Measurements from ENCODE around the gene MEOX2. TPM values are rescaled to one million over a fixed set of nuclear protein-coding genes. Genes with fewer than 3 reads are reported as not detected.

MEOX2 gene
- total and polyA plus RNA-seq, 2 of the 13 experiments (the other 11 are each of a cell fraction or from before 2014, with no cell fraction given): not detected

DNA sequence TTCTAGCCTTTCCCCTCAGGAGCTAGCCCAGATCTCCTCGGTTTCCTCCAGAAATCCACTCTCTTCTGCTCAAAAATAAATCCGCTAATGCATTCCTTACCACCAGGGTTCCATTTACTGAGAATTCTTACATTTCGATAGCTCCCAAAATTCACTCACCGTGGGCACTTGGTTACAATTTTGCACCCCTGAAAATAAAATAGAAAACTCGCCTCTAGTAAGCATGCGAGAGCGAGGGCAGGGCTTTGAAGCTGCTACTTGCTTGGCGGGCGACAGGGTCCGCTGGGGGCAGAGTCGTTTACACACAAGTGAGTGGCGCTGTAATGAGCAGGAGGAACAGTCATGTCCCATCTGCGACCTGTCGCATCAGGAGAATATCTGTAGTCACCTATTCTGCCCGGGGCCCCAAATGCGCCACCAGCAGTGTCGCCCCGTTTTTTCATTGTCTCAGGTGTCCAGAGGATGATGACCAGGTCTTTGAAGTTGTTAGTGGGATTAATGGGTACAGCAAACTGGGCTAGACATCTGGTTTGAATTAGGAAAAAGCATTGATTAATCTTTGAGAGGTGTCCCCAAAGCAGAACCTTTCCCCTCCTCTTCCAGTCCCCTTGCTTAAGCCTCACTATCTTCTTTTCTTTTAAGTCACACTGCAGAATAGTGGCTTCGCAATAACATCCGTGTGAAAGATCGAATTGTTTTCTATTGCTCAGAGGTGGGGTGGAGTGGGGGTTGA, 1.2 kb upstream of the MEOX2 start:
- Histone ChIP-seq H3K36me3 (replicated peaks in 1 of 2; ENCODE audit: control insufficient read depth in 1 of 2, insufficient read depth in 2 of 2, low read length in 2 of 2) (no peaks in the 10 kb centered on the region), H3K9ac (ENCODE audit: insufficient read depth, low read depth, low read length) (no peak overlapping the region), H3K79me2 (ENCODE audit: insufficient read depth, low read length) (no peaks in the 10 kb centered on the region), H3K4me3 (replicated peaks in 1 of 3; ENCODE audit: insufficient read depth in 1 of 3, low read depth in 2 of 3, low read length in 3 of 3) (no peak overlapping the region), H3K27me3 (ENCODE audit: control insufficient read depth in 1 of 2, insufficient read depth in 2 of 2, low read length in 2 of 2) (peaks cover 0 to 20% of the 10 kb centered on the region in 2 experiments; a peak in 2 of 5 replicates), H2AFZ (ENCODE audit: low read length) (no peak overlapping the region), H3K4me2 (ENCODE audit: low read depth, low read length) (no peak overlapping the region), H3K9me3 (ENCODE audit: low read length) (no peaks in the 10 kb centered on the region), H4K20me1 (ENCODE audit: insufficient read depth, low read length) (no peaks in the 10 kb centered on the region), H3K4me1 (ENCODE audit: insufficient read depth, low read length) (no peaks in the 10 kb centered on the region), H3K27ac (ENCODE audit: extremely low read length, insufficient read depth, low read length) (no peak overlapping the region)
- BruUV-seq (replicated peaks): no TSS peak
- POLR2A ChIA-PET: no interaction called here
- TF ChIP-seq ZNF773 (CRISPR knock-in tag; IDR thresholded peaks at IDR 0.05; ENCODE audit: borderline replicate concordance): no peak
- TF ChIP-seq, protein P1, sequence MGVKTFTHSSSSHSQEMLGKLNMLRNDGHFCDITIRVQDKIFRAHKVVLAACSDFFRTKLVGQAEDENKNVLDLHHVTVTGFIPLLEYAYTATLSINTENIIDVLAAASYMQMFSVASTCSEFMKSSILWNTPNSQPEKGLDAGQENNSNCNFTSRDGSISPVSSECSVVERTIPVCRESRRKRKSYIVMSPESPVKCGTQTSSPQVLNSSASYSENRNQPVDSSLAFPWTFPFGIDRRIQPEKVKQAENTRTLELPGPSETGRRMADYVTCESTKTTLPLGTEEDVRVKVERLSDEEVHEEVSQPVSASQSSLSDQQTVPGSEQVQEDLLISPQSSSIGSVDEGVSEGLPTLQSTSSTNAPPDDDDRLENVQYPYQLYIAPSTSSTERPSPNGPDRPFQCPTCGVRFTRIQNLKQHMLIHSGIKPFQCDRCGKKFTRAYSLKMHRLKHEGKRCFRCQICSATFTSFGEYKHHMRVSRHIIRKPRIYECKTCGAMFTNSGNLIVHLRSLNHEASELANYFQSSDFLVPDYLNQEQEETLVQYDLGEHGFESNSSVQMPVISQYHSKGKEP (CRISPR knock-in tag; IDR thresholded peaks at IDR 0.05): no peak
- no peak for TF ChIP-seq POLR2AphosphoS5 (IDR thresholded peaks at IDR 0.05; ENCODE audit: low read depth, low read length)
- TF ChIP-seq, protein P2, sequence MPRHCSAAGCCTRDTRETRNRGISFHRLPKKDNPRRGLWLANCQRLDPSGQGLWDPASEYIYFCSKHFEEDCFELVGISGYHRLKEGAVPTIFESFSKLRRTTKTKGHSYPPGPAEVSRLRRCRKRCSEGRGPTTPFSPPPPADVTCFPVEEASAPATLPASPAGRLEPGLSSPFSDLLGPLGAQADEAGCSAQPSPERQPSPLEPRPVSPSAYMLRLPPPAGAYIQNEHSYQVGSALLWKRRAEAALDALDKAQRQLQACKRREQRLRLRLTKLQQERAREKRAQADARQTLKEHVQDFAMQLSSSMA (CRISPR knock-in tag; IDR thresholded peaks at IDR 0.05): no peak
- no peak for TF ChIP-seq CBX5 (CRISPR knock-in tag; IDR thresholded peaks at IDR 0.05; ENCODE audit: borderline replicate concordance)
- TF ChIP-seq TRAFD1 (CRISPR knock-in tag; IDR thresholded peaks at IDR 0.05; ENCODE audit: borderline replicate concordance): no peak
- no peak for TF ChIP-seq ZHX1 (CRISPR knock-in tag; IDR thresholded peaks at IDR 0.05; ENCODE audit: low read depth)
- TF ChIP-seq, protein P3, sequence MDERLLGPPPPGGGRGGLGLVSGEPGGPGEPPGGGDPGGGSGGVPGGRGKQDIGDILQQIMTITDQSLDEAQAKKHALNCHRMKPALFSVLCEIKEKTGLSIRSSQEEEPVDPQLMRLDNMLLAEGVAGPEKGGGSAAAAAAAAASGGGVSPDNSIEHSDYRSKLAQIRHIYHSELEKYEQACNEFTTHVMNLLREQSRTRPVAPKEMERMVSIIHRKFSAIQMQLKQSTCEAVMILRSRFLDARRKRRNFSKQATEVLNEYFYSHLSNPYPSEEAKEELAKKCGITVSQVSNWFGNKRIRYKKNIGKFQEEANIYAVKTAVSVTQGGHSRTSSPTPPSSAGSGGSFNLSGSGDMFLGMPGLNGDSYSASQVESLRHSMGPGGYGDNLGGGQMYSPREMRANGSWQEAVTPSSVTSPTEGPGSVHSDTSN (CRISPR knock-in tag; IDR thresholded peaks at IDR 0.05): no peak
- WGBS (ENCODE audit: low lambda C conversion rate): 21% methylated on average over 20 of the region's 21 CpGs
- DNase-seq (ENCODE audit: low spot score) (no peak), FAIRE-seq (no peak), ATAC-seq (peak; percentile 27; the same call in 1 of the 3 replicates)
- in situ Hi-C loops (cut with HindIII; ENCODE audit: extremely low pct_ligation_motif_present, low pct_unique_long_range_greater_than_20kb): no loop called here
- CTCF ChIA-PET (ENCODE audit: low intra/inter-chr PET ratio, low total read pairs): no interaction called here
- intact Hi-C loops (cut with micrococcal nuclease; ENCODE audit: unreplicated experiment): no loop called here
